Liver (tissue), 9 donors: ENCODE measurements around the gene OSBPL9. TPM values are rescaled to one million over a fixed set of nuclear protein-coding genes. Genes with fewer than 3 reads are reported as not detected.
A peak's percentile ranks its signal among the peaks of the same experiment; 100 is the strongest.

Experiments used
- DNase-seq: peaks from one replicate; pipeline ENCODE4 v3.0.0-alpha.2; 2017; ENCODE audit warnings: low spot score
- H3K27ac ChIP-seq, 2 donors: one replicate each; pipeline ENCODE4 v1.7.0; 2013; ENCODE audit warnings: inconsistent platforms in 2 of 2, low read length in 2 of 2, control low read depth in 1 of 2, low read depth in 1 of 2, mild to moderate bottlenecking in 1 of 2
- H3K27me3 ChIP-seq, 4 donors: one replicate each; pipeline versions ENCODE4 v1.6.1 to v1.7.0; 2013; ENCODE audit warnings: low read length in 3 of 4, inconsistent platforms in 1 of 4, mild to moderate bottlenecking in 1 of 4, moderate library complexity in 1 of 4; ENCODE audit not compliant: control insufficient read depth in 4 of 4, insufficient read depth in 4 of 4
- H3K36me3 ChIP-seq, 4 donors: one replicate each; pipeline versions ENCODE4 v1.6.1 to v1.7.0; 2013; ENCODE audit warnings: low read length in 3 of 4, mild to moderate bottlenecking in 3 of 4, low read depth in 1 of 4, moderate library complexity in 1 of 4; ENCODE audit not compliant: control insufficient read depth in 4 of 4, insufficient read depth in 3 of 4
- H3K4me1 ChIP-seq, 4 donors: one replicate each; pipeline versions ENCODE4 v1.6.1 to v1.7.0; 2013; ENCODE audit warnings: low read length in 3 of 4, mild to moderate bottlenecking in 3 of 4, moderate library complexity in 1 of 4; ENCODE audit not compliant: control insufficient read depth in 4 of 4, insufficient read depth in 4 of 4
- H3K4me3 ChIP-seq, 3 donors: one replicate each; pipeline versions ENCODE4 v1.6.1 to v1.7.0; 2013; ENCODE audit warnings: low read length in 3 of 3, control low read depth in 1 of 3, low read depth in 1 of 3, mild to moderate bottlenecking in 1 of 3
- H3K9ac ChIP-seq, 2 donors: one replicate each; pipeline ENCODE4 v1.7.0; 2013; ENCODE audit warnings: low read length in 2 of 2, mild to moderate bottlenecking in 2 of 2, moderate library complexity in 2 of 2, control low read depth in 1 of 2, low read depth in 1 of 2
- H3K9me3 ChIP-seq, 4 donors: one replicate each; pipeline versions ENCODE4 v1.6.1 to v1.7.0; 2013; ENCODE audit warnings: low read length in 3 of 4; ENCODE audit not compliant: control insufficient read depth in 4 of 4
- EGR1 ChIP-seq, 2 donors: IDR thresholded peaks; 2 replicates each; pipeline ENCODE4 v1.6.1; 2016 to 2018; ENCODE audit warnings: antibody characterized with exemption in 2 of 2, low read depth in 2 of 2
- FOXA1 ChIP-seq: IDR thresholded peaks from 2 replicates; pipeline ENCODE4 v1.6.1; 2016; ENCODE audit warnings: antibody characterized with exemption
- GABPA ChIP-seq, 2 donors: IDR thresholded peaks in 1 of 2; conservative IDR thresholded peaks in 1 of 2; 2 replicates each; pipeline ENCODE4 v1.6.1; 2016; ENCODE audit warnings: antibody characterized with exemption in 2 of 2, mild to moderate bottlenecking in 1 of 2, moderate library complexity in 1 of 2
- HNF4A ChIP-seq, 2 donors: conservative IDR thresholded peaks; 2 replicates each; pipeline ENCODE4 v1.6.1; 2016; ENCODE audit warnings: antibody characterized with exemption in 2 of 2, mild to moderate bottlenecking in 2 of 2
- JUND ChIP-seq, 2 donors: IDR thresholded peaks; 2 replicates each; pipeline ENCODE4 v1.6.1; 2016; ENCODE audit warnings: antibody characterized with exemption in 2 of 2
- RAD21 ChIP-seq, 2 donors: IDR thresholded peaks; 2 replicates each; pipeline ENCODE4 v1.6.1; 2016; ENCODE audit warnings: antibody characterized with exemption in 2 of 2, mild to moderate bottlenecking in 2 of 2
- RXRA ChIP-seq, 2 donors: IDR thresholded peaks; 2 replicates each; pipeline ENCODE4 v1.6.1; 2017 to 2018; ENCODE audit warnings: antibody characterized with exemption in 2 of 2, mild to moderate bottlenecking in 1 of 2
- YY1 ChIP-seq: IDR thresholded peaks from 2 replicates; pipeline ENCODE4 v1.6.1; 2016; ENCODE audit warnings: antibody characterized with exemption, mild to moderate bottlenecking
- WGBS: extraction: QIAGEN DNeasy Blood & Tissue Kit; methylation state at CpG from one replicate; pipeline ENCODE4 v1.1.7; 2013; 5-methylcytosine and 5-hydroxymethylcytosine counted together
- polyA plus RNA-seq, 2 donors: library from polyadenylated mRNA; stranded (reverse) in 1 of 2; unstranded in 1 of 2; fragments of 200-250 nt in 1 of 2; fragments of >200 nt in 1 of 2; fragmentation: Nextera tagmentation in 1 of 2; extraction: Ambion mirVana in 1 of 2; gene quantifications; one replicate each; pipeline versions ENCODE4 v1.2.1 to v1.2.3, GENCODE V29; 2013 to 2015
- total RNA-seq, 2 donors: library from RNA; depleted of rRNA; stranded (reverse); fragments of >200 nt; gene quantifications; one replicate each; pipeline ENCODE4 v1.2.3, GENCODE V29; 2014
- TF ChIP-seq, protein P1 (sequence below): IDR thresholded peaks from 2 replicates; pipeline ENCODE4 v1.6.1; 2016; ENCODE audit warnings: antibody characterized with exemption, mild to moderate bottlenecking
- TF ChIP-seq, protein P2 (sequence below): IDR thresholded peaks from 2 replicates; pipeline ENCODE4 v1.6.1; 2016; ENCODE audit warnings: antibody characterized with exemption
- TF ChIP-seq, protein P3 (sequence below): fragments of 150-350 bp; IDR thresholded peaks from 2 replicates; pipeline ENCODE4 v1.5.1; 2017; ENCODE audit warnings: improper control_type of control experiment, low read depth, low read length; ENCODE audit not compliant: missing input control
- TF ChIP-seq, protein P4 (sequence below): IDR thresholded peaks from 2 replicates; pipeline ENCODE4 v1.6.1; 2016; ENCODE audit warnings: antibody characterized with exemption
- TF ChIP-seq, protein P5 (sequence below): IDR thresholded peaks from 2 replicates; pipeline ENCODE4 v1.6.1; 2016; ENCODE audit warnings: antibody characterized with exemption
- donor health status: healthy.
- donor health status: healthy.
- donor health status: healthy.
- donor health status: healthy.
- donor health status: healthy.

Gene OSBPL9
- total and polyA plus RNA-seq, 4 donors, result 52.1 to 129 (median 60.4) TPM

DNA sequence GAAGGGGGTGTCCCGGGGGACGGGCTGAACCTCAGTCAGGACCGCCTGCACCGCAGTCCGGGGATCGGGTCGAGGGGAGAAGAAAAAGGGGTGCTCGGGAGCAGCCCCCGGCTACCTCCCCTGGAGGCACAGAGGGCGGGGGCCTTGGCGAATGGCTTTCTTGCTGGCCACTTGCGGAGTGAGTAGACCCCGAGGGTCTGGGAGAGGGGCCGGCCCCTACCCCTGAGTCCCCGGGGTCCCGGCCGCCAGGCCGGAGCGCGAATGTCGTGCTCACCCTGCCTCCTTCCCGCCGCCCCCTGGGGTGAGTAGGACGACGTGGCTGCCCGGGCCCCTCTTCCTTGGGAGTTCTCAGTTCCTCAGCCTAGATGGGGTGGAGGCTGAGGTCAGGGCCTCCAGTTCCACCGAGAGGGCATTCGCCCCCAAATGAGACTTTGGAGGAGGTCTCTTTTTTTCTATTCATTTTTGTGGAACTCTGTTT lies 113.0 kb downstream of the OSBPL9 start:
- WGBS, result under 1% methylated on average over 28 of the region's 28 CpGs
- Histone ChIP-seq H3K9me3 (no peaks in the 10 kb centered on the region), H3K9ac (peak overlapping the region; percentile 86 to 87), H3K27ac (peak overlapping the region; percentile 88 to 95), H3K4me1 (peaks cover 20 to 53% (median 26%) of the 10 kb centered on the region in 4 donors), H3K4me3 (peak overlapping the region; percentile 62 to 81 (median 80)), H3K27me3 (no peaks in the 10 kb centered on the region), H3K36me3 (no peaks in the 10 kb centered on the region)
- DNase-seq, result no peak
- TF ChIP-seq JUND (IDR thresholded peaks at IDR 0.05), result no peak
- TF ChIP-seq FOXA1, result no peak
- TF ChIP-seq HNF4A (conservative IDR thresholded peaks at IDR 0.05), result peak in 1 of 2 donors; percentile 21
- no peak for TF ChIP-seq EGR1 (IDR thresholded peaks at IDR 0.05; ENCODE audit: low read depth in 2 of 2)
- TF ChIP-seq, protein P1, sequence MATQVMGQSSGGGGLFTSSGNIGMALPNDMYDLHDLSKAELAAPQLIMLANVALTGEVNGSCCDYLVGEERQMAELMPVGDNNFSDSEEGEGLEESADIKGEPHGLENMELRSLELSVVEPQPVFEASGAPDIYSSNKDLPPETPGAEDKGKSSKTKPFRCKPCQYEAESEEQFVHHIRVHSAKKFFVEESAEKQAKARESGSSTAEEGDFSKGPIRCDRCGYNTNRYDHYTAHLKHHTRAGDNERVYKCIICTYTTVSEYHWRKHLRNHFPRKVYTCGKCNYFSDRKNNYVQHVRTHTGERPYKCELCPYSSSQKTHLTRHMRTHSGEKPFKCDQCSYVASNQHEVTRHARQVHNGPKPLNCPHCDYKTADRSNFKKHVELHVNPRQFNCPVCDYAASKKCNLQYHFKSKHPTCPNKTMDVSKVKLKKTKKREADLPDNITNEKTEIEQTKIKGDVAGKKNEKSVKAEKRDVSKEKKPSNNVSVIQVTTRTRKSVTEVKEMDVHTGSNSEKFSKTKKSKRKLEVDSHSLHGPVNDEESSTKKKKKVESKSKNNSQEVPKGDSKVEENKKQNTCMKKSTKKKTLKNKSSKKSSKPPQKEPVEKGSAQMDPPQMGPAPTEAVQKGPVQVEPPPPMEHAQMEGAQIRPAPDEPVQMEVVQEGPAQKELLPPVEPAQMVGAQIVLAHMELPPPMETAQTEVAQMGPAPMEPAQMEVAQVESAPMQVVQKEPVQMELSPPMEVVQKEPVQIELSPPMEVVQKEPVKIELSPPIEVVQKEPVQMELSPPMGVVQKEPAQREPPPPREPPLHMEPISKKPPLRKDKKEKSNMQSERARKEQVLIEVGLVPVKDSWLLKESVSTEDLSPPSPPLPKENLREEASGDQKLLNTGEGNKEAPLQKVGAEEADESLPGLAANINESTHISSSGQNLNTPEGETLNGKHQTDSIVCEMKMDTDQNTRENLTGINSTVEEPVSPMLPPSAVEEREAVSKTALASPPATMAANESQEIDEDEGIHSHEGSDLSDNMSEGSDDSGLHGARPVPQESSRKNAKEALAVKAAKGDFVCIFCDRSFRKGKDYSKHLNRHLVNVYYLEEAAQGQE, result no peak
- no peak for TF ChIP-seq RAD21 (IDR thresholded peaks at IDR 0.05)
- peak; percentile 60 to 85 for TF ChIP-seq RXRA (IDR thresholded peaks at IDR 0.05)
- TF ChIP-seq, protein P2, sequence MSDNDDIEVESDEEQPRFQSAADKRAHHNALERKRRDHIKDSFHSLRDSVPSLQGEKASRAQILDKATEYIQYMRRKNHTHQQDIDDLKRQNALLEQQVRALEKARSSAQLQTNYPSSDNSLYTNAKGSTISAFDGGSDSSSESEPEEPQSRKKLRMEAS, result no peak
- TF ChIP-seq, protein P3, sequence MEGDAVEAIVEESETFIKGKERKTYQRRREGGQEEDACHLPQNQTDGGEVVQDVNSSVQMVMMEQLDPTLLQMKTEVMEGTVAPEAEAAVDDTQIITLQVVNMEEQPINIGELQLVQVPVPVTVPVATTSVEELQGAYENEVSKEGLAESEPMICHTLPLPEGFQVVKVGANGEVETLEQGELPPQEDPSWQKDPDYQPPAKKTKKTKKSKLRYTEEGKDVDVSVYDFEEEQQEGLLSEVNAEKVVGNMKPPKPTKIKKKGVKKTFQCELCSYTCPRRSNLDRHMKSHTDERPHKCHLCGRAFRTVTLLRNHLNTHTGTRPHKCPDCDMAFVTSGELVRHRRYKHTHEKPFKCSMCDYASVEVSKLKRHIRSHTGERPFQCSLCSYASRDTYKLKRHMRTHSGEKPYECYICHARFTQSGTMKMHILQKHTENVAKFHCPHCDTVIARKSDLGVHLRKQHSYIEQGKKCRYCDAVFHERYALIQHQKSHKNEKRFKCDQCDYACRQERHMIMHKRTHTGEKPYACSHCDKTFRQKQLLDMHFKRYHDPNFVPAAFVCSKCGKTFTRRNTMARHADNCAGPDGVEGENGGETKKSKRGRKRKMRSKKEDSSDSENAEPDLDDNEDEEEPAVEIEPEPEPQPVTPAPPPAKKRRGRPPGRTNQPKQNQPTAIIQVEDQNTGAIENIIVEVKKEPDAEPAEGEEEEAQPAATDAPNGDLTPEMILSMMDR, result no peak

DNA sequence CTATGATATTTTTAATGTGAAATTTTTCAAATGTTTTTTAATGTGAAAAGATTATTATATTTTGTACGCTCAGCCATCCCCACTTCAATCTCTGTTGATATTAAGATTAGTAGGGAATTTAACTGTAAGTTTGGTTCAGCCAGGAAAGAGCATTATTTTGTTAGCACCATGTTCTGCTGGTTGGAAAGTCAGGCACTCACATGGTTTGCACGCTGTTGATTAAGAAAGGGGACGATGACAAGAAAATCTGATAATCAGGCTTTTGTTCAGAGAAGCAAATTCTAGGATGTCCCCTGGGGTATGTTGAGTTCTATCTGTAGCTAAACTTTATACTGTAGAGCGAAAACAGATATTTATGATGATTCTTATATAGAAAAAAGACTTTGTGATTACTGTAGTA lies 115.1 kb downstream of the OSBPL9 start:
- Histone ChIP-seq H3K27ac (no peak overlapping the region), H3K36me3 (no peaks in the 10 kb centered on the region), H3K27me3 (no peaks in the 10 kb centered on the region), H3K9me3 (no peaks in the 10 kb centered on the region), H3K9ac (no peak overlapping the region), H3K4me3 (no peak overlapping the region), H3K4me1 (peaks cover 15 to 58% (median 24%) of the 10 kb centered on the region in 4 donors)
- DNase-seq, result no peak
- 93% methylated on average over 4 of the region's 4 CpGs for WGBS
- TF ChIP-seq EGR1 (IDR thresholded peaks at IDR 0.05; ENCODE audit: low read depth in 2 of 2) (no peak), GABPA (IDR thresholded peaks at IDR 0.05 in 1 of 2, conservative IDR thresholded peaks at IDR 0.05 in 1 of 2) (no peak), RAD21 (IDR thresholded peaks at IDR 0.05) (no peak), HNF4A (conservative IDR thresholded peaks at IDR 0.05) (no peak), YY1 (no peak), FOXA1 (no peak)
- TF ChIP-seq, protein P1, result no peak
- TF ChIP-seq, protein P4, sequence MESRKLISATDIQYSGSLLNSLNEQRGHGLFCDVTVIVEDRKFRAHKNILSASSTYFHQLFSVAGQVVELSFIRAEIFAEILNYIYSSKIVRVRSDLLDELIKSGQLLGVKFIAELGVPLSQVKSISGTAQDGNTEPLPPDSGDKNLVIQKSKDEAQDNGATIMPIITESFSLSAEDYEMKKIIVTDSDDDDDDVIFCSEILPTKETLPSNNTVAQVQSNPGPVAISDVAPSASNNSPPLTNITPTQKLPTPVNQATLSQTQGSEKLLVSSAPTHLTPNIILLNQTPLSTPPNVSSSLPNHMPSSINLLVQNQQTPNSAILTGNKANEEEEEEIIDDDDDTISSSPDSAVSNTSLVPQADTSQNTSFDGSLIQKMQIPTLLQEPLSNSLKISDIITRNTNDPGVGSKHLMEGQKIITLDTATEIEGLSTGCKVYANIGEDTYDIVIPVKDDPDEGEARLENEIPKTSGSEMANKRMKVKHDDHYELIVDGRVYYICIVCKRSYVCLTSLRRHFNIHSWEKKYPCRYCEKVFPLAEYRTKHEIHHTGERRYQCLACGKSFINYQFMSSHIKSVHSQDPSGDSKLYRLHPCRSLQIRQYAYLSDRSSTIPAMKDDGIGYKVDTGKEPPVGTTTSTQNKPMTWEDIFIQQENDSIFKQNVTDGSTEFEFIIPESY, result no peak
- TF ChIP-seq, protein P5, sequence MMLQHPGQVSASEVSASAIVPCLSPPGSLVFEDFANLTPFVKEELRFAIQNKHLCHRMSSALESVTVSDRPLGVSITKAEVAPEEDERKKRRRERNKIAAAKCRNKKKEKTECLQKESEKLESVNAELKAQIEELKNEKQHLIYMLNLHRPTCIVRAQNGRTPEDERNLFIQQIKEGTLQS, result no peak
